ENCODE data around the gene FCGR1A.
A peak's percentile ranks its signal among the peaks of the same experiment; 100 is the strongest.
"Not testable (repeated sequence)": the region's sequence is repeated elsewhere in the genome, so short reads cannot be mapped to it uniquely, and the experiment has no call there.

FCGR1A gene

GRCh38 chr1:149778313-149778712, 4.2 kb upstream of the FCGR1A start:
- not testable (repeated sequence) for DNase-seq

DNA sequence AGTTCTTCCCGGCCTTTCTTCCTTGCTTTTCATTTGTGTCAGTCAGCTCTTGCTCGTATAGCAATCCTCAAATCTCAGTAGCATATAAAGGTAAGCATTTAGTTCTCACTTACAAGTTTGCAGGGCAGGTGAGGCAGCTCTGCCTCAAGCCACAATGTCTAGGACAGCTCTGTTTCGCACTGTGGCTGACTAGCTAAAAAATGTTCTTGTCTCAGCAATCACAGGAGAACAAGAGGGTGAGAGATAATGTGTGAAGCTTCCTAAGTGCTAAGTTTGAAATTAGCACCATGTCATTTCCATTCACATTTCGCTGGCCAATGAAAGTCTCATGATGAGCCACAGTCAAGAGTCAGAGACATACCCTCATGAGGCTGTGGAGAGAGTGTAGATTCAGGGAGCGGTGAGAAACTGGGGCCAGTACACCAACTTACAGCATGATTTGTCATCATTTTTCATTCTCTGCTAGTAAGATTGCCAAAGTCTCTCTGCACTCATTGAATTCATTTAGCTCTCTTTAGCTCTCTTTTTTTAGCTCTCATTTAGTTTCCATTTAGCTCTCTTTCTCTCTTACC, 995 bp upstream of the FCGR1A start:
- not testable (repeated sequence) for DNase-seq

DNA sequence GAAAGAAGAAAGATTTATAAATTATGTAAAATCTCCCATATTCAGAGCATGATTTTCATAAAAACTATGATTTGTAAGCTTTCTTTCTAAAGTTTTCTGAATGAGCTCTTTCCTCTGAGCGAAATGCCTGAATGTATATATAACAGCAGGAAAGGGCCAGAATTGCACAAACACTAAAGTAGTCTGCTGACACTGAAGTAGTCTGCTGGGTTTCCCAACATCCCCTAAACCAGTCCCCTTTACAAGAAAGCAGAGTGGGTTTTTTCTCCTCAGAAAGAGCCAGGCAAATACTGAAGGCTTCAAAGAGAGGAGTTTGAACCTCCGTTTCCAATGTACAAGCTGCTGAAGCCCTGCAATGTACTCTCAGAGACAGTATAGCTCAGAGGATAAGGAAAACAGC, 795 bp downstream of the FCGR1A start:
- not testable (repeated sequence) for DNase-seq

DNA sequence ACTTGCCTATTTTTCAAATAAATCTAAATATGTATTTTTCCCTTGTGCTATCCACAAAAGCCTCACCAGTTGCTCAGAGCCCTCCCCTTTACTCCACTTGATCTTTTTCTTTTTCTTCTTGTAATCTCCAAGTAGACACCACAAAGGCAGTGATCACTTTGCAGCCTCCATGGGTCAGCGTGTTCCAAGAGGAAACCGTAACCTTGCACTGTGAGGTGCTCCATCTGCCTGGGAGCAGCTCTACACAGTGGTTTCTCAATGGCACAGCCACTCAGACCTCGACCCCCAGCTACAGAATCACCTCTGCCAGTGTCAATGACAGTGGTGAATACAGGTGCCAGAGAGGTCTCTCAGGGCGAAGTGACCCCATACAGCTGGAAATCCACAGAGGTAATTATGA, 1.4 kb downstream of the FCGR1A start:
- not testable (repeated sequence) for DNase-seq

GRCh38 chr1:149787688-149788451, 5.4 kb downstream of the FCGR1A start:
- DNase-seq: not testable (repeated sequence)

DNA sequence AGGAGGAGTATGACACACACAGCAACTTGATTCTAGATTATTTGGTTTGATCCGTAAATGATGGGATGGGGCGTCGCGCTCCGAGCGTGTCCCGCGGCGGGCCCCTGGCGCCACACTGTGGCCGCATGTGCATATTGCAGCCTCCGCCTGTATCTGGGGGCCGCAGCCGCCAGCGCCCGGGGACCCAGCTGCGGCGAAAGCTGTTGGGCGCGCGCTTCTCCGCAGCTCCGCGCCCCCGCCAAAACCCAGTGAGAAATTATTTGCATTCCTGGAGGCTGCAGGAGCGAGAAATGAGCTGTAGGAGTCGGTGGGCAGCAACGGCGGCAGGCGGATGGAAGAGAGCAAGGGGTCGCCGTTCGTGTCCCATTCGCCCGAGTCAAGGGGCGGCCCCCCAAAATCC, 10.0 kb downstream of the FCGR1A start:
- peak in 1 of 2 donors; percentile 18 for DNase-seq

- DNase-seq: peak; percentile 32 to 49
Observed at GRCh38 chr1:149792912-149793515, 10.5 kb downstream of the FCGR1A start.

GRCh38 chr1:149793885-149794284, 11.4 kb downstream of the FCGR1A start:
- DNase-seq: not testable (repeated sequence)

DNA sequence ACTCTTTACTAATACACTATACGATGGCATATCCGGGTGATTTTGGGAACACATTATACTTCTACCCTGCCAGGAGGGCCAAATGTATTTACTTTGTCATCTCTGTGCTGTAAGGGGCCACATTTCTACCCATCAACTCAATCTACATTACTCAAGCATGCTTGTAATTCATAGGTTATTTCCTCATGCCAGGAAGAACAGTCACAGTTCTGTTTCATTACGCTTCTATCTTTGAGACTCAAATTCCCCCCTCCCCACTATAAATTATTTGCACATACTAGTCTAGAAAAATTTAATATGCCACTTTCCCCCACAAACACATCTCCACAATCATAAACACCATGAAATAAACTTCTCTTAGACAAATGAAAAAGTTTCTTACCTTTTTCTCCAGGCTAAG, 19.1 kb downstream of the FCGR1A start:
- DNase-seq: not testable (repeated sequence)

DNA sequence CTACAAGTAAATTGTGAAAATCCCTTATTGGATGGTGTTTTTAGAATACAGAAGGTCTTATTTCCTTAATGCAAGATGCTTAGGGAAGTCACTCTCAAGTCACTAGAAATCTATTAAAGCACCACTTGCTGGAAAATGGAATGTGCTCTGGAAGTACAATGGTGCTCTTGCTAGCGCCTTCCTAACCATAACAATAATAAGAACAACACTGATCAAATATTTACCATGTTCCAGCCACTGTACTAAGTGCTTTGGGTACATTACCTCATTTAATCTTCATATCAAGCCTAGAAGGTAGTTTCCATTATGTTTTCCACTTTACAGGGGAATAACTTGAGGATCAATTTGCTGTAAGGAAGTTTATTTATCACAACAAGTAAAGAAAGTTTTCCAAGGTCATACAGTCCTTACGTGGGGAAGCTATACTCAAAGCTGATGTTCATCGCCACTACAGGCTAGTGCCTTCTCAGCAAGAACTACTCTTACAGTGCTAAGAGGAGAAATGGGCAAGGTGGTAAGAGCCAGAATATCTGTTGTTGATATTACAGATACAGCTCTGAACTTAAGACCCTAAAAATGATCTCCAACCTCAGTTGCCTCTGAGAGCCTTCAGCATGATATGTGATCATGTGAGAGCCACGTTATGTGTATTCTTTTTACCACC, 22.1 kb downstream of the FCGR1A start:
- DNase-seq: not testable (repeated sequence)

GRCh38 chr1:149810697-149811405, 28.4 kb downstream of the FCGR1A start:
- not testable (repeated sequence) for DNase-seq

DNA sequence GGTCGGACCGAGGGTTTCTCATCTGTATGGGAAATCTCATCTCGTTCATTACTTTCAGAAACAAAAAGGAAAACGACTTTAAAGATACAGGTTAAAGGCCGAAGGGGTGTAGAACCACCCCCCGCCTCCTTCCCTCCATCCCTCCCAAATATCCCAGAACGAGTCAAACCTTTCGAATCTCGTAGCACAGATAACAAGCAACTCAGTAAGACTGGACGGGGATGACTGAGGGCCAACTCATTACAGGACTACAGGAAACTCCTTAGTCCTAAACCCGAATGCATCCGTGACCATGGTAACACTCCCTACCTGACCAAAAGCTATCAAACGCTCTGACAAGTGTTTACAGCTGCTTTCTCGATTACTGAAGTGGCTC, 29.0 kb downstream of the FCGR1A start:
- DNase-seq: peak in 1 of 2 donors; percentile 3

- peak; percentile 38 to 93 for DNase-seq
Observed at GRCh38 chr1:149811890-149812829, 29.7 kb downstream of the FCGR1A start.

DNA sequence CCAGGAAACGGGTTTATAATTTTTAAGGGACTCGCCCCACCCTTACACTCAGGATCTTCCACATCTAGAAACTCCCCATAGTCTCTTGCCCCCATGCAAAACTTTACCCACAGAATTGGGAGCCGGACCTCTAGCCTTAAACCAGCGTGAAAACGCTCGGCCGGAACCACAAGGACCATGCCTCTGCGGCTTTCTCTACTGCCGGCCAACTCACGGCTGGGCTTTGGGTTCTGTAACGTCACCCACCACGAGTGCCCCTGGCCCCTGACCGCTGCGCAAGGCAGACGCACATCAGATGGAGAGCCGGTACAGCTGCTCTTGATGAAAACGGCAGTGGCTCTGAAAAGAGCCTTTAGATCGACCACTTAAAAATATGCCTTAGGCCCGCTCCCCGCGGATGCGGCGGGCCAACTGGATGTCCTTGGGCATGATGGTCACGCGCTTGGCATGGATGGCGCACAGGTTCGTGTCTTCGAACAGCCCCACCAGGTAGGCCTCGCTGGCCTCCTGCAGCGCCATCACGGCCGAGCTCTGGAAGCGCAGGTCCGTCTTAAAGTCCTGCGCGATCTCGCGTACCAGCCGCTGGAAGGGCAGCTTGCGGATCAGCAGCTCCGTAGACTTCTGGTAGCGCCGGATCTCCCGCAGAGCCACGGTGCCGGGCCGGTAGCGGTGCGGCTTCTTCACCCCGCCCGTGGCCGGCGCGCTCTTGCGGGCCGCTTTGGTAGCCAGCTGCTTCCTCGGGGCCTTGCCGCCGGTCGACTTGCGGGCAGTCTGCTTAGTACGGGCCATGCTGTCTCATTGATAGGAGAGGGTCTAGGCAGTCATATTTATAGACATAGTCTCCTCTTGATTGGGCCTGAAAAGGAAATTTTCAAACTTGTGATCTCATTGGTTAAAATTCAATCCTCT, 30.7 kb downstream of the FCGR1A start:
- peak; percentile 14 to 88 for DNase-seq

DNA sequence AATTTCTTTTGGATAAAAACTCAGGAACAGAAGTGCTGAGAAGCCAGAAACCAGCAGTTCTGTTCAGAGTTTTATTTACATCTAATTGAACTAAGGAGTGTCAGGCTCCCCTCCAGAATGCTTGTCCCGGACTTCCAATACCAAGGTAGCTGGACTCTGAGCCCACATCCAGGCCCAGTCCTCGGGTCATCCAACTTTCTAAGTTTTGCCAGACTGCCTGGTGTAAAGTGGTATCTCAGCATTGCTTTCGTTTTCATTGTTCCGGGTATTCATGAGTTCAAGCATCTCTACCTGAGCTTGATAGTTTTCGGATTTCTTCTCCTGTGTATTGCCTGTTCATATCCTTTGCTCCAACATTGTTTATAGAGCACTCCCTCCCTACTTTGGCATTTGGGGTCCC, 37.9 kb downstream of the FCGR1A start:
- DNase-seq: not testable (repeated sequence)

DNA sequence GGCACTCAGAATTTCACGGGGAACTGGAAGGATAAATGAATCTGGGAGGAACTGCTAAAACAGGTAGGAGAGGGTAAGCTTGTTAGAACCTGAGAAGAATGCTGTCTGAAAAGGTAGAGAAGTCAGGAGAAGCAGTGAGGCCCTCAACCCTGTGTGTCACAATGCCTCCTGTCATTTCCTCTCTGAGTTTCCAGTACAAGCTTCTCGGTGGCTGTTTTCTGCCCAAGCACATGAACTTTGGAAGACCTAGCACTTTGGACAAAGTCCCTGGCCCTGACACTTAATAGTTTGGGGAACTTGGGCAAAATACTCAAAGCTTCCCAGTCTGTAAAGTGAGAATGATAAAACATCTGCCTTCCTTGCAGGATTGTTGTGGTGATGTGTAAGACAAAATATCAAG, 44.1 kb downstream of the FCGR1A start:
- not testable (repeated sequence) for DNase-seq

- DNase-seq: not testable (repeated sequence)
Observed at GRCh38 chr1:149831764-149832315, 49.3 kb downstream of the FCGR1A start.

DNA sequence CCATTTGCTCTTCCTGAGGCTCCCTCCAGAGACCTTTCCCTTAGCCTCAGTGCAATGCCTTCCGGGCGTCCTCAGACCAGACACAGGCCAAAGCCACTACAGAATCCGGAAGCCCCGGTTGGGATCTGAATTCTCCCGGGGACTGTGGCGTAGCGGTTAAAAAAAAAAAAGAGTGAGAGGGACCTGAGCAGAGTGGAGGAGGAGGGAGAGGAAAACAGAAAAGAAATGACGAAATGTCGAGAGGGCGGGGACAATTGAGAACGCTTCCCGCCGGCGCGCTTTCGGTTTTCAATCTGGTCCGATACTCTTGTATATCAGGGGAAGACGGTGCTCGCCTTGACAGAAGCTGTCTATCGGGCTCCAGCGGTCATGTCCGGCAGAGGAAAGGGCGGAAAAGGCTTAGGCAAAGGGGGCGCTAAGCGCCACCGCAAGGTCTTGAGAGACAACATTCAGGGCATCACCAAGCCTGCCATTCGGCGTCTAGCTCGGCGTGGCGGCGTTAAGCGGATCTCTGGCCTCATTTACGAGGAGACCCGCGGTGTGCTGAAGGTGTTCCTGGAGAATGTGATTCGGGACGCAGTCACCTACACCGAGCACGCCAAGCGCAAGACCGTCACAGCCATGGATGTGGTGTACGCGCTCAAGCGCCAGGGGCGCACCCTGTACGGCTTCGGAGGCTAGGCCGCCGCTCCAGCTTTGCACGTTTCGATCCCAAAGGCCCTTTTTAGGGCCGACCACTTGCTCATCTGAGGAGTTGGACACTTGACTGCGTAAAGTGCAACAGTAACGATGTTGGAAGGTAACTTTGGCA, 50.0 kb downstream of the FCGR1A start:
- DNase-seq: not testable (repeated sequence)

- not testable (repeated sequence) for DNase-seq
Observed at GRCh38 chr1:149833144-149833543, 50.6 kb downstream of the FCGR1A start.

Measured in bone marrow (tissue), 2 donors.